Left ventricle myocardium inferior (tissue), 1 donor: ENCODE measurements around the gene ARHGEF12. TPM values are rescaled to one million over a fixed set of nuclear protein-coding genes. Genes with fewer than 3 reads are reported as not detected.

Source experiments
- DNase-seq: peaks from one replicate; pipeline ENCODE4 v3.0.0-alpha.2; 2020
- H3K27ac ChIP-seq: fragments of 200-600 bp; replicated peaks from 2 replicates; pipeline ENCODE4 v1.8.0; 2021
- H3K27me3 ChIP-seq: fragments of 200-600 bp; 2 replicates; pipeline ENCODE4 v1.8.0; 2021; ENCODE audit warnings: low read depth
- H3K36me3 ChIP-seq: fragments of 200-600 bp; 2 replicates; pipeline ENCODE4 v1.8.0; 2021
- H3K4me1 ChIP-seq: fragments of 200-600 bp; 2 replicates; pipeline ENCODE4 v1.8.0; 2021
- H3K4me3 ChIP-seq: fragments of 200-600 bp; 2 replicates; pipeline ENCODE4 v1.8.0; 2021; ENCODE audit warnings: mild to moderate bottlenecking, moderate library complexity
- H3K9me3 ChIP-seq: fragments of 200-600 bp; replicated peaks from 2 replicates; pipeline ENCODE4 v1.8.0; 2021
- intact Hi-C: fragments of 100-400 bp; cut with micrococcal nuclease; formaldehyde crosslinking; loops from one replicate; pipeline ENCODE4 v1.11.0; 2022
- total RNA-seq: library from RNA; stranded (reverse); fragmentation: NEBNext Ultra II Directional; extraction: Animal tissue kit (Norgen Biotek cat#: 25700); gene quantifications from one replicate; pipeline ENCODE4 v1.2.1, GENCODE V29; 2021
- TF ChIP-seq, protein P1 (sequence below): fragments of 200-600 bp; IDR thresholded peaks from 2 replicates; pipeline ENCODE4 v1.8.0; 2021; ENCODE audit warnings: antibody characterized with exemption, mild to moderate bottlenecking, borderline replicate concordance
- donor health status: DM: no; HTN: yes; CAD: no; lungs with severe emphysema.

The ARHGEF12 gene
- total RNA-seq, 1 donor from 2014 or later, result 92.9 TPM

DNA sequence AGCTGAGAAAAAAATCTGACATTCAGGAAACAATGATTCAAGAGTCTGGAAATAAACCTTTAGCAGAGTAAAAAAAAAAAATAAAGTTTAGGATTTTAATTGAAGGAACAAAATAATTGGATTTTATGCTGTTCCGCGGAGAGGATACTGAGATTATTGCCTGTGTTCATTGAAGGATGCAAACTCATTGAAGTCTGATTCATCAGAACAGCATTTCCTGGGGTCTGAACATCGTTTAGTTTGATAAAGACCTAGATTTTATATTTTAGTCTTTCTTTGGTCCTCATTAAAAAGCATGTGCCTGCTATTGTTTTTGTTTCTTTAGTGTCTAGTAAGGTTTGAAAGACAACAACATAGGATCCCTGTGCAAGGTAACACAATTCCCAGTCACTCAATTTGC, 6.7 kb upstream of the ARHGEF12 start:
- H3K36me3 ChIP-seq, result peaks cover 14% of the 10 kb centered on the region
- H3K27me3 ChIP-seq, result no peaks in the 10 kb centered on the region
- peak overlapping the region; percentile 98 for H3K27ac ChIP-seq
- peaks cover 89% of the 10 kb centered on the region for H3K4me1 ChIP-seq
- TF ChIP-seq, protein P1, sequence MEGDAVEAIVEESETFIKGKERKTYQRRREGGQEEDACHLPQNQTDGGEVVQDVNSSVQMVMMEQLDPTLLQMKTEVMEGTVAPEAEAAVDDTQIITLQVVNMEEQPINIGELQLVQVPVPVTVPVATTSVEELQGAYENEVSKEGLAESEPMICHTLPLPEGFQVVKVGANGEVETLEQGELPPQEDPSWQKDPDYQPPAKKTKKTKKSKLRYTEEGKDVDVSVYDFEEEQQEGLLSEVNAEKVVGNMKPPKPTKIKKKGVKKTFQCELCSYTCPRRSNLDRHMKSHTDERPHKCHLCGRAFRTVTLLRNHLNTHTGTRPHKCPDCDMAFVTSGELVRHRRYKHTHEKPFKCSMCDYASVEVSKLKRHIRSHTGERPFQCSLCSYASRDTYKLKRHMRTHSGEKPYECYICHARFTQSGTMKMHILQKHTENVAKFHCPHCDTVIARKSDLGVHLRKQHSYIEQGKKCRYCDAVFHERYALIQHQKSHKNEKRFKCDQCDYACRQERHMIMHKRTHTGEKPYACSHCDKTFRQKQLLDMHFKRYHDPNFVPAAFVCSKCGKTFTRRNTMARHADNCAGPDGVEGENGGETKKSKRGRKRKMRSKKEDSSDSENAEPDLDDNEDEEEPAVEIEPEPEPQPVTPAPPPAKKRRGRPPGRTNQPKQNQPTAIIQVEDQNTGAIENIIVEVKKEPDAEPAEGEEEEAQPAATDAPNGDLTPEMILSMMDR, result no peak
- H3K4me3 ChIP-seq, result no peak overlapping the region
- no peaks in the 10 kb centered on the region for H3K9me3 ChIP-seq
- intact Hi-C loops, result no loop called here
- no peak for DNase-seq

- intact Hi-C loops, result no loop called here
- Histone ChIP-seq H3K27me3 (no peaks in the 10 kb centered on the region), H3K36me3 (peaks cover 14% of the 10 kb centered on the region), H3K9me3 (no peaks in the 10 kb centered on the region), H3K27ac (peak overlapping the region; percentile 98), H3K4me1 (peaks cover 87% of the 10 kb centered on the region), H3K4me3 (no peak overlapping the region)
- no peak for DNase-seq
- TF ChIP-seq, protein P1, result no peak
Measured at GRCh38 chr11:120330045-120330444, 6.2 kb upstream of the ARHGEF12 start.

DNA sequence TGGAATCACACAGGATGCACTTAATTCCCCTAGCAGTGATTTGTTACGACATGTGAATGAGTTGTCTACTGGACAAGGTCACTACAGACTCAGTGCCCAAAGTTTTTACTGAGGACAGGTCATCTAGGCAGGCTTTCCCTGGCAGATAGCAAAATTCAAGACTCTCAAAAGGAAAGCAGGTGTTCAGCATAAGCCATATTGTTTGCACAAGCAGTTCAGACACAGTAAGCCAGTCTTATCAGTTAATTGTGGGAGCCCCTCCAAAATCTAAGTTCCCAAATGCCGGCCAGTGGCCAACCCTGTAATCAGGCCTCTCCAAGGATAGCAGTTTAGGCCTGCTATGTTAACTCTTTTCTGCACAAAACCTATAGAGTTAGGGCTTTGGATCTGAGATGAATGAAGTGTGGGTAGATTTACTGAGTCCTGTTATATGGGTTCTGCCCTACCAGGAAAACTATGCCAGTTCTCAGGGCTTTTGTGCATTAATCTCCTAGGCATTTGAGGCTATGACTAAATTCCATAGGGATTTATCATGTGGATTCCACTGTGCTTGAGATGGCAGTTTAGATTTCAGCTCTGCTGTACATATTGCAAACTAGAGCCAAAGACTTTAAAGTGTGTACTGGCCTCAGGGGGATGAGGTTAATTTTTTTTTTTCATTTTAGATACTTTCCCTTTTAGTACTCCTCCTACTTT, 4.8 kb upstream of the ARHGEF12 start:
- peaks cover 83% of the 10 kb centered on the region for H3K4me1 ChIP-seq

GRCh38 chr11:120332822-120333716, 3.1 kb upstream of the ARHGEF12 start:
- TF ChIP-seq, protein P1, result no peak
- H3K4me1 ChIP-seq, result peaks cover 83% of the 10 kb centered on the region
- DNase-seq, result no peak
- peak overlapping the region; percentile 28 for H3K4me3 ChIP-seq
- H3K27ac ChIP-seq, result peak overlapping the region; percentile 98
- H3K27me3 ChIP-seq, result no peaks in the 10 kb centered on the region
- H3K9me3 ChIP-seq, result no peaks in the 10 kb centered on the region
- intact Hi-C loops, result no loop called here
- peaks cover 14% of the 10 kb centered on the region for H3K36me3 ChIP-seq

More for the DNA sequence above, 4.8 kb upstream of the ARHGEF12 start:
- DNase-seq, result peak; percentile 43
- intact Hi-C loops, result no loop called here
- peak overlapping the region; percentile 4 for H3K4me3 ChIP-seq
- peak overlapping the region; percentile 98 for H3K27ac ChIP-seq
- H3K36me3 ChIP-seq, result peaks cover 14% of the 10 kb centered on the region
- TF ChIP-seq, protein P1, result no peak
- no peaks in the 10 kb centered on the region for H3K9me3 ChIP-seq
- H3K27me3 ChIP-seq, result no peaks in the 10 kb centered on the region

- no peak overlapping the region for H3K4me3 ChIP-seq
- H3K36me3 ChIP-seq, result peaks cover 14% of the 10 kb centered on the region
- DNase-seq, result no peak
- TF ChIP-seq, protein P1, result no peak
- H3K9me3 ChIP-seq, result no peaks in the 10 kb centered on the region
- H3K4me1 ChIP-seq, result peaks cover 85% of the 10 kb centered on the region
- H3K27ac ChIP-seq, result peak overlapping the region; percentile 98
- H3K27me3 ChIP-seq, result no peaks in the 10 kb centered on the region
- intact Hi-C loops, result no loop called here
Measured at GRCh38 chr11:120333801-120334200, 2.4 kb upstream of the ARHGEF12 start.
